NCI-H146 (cell line): ENCODE data around the gene WDR19.

Experiments used
- DNase-seq: peaks from one replicate; lab custom pipeline; 2025; lab: John Stamatoyannopoulos, UW

The WDR19 gene

DNA sequence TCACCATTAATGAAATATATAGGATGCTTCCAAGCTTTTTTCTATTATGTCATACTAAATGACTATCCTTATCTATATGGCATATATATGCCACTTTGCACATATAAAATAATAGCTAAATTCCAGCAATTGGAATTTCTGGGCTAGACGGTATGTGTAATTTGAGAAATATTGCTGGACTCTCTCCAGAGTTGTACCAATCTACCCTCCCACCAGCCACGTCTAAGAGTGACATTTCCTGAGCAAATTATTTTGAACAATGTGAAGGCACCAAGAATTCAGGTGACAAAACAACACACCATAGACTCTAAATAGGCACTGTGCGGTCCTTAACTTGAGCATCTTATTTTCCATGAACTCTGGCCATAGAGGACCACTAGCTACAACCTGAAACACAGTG lies 121.5 kb downstream of the WDR19 start:
- no peak for DNase-seq

DNA sequence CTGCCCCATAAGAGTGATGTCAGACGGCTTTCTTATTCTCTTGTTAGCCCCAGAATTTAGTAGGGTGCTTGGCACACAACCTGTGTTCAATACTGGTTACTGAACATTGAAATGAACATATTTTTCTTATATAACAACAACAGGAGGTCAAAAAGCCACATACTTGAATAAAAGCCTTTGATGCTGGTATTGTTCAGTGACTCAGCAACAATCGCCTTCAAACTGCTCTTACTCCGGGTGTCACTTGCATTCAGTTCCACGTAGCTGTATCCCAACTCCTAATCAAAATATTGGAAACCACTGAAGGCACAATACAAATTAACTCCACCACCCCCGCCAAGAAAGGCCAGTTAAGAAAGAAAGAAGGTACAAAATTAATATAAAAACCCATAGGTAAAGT lies 122.3 kb downstream of the WDR19 start:
- no peak for DNase-seq

DNA sequence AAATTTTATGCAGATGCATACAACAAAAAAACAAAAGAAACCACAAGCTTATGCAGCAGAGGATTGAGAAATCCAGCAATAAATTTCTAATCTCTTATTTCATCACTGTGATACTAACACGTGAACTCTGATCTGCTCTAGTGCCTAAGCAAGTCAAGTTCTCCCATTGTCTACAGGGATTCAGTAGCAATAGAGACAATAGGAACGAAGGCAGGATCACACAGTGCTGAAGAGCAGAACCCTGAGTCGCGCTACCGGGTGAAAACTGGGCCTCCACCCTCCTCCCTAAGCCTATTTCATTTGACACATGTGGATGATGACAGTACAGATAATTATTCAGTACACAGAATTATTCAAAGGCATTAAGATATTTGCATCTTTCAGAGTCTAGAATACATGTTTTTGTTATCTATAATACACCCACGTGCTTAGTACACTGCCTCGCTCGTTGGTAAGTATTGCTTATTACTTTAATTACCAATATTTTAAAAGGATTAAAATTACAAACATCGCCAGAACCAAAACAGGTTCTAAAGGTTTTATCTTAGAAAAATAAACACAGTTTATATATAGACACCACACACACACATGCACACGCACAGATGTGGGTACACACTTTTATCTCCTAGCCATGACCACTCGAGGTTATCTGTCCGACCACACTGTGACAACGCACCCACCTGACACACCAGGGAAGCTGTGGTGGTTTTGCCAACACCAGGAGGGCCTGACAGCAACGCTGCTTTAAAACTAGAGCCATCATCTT lies 123.8 kb downstream of the WDR19 start:
- no peak for DNase-seq

DNA sequence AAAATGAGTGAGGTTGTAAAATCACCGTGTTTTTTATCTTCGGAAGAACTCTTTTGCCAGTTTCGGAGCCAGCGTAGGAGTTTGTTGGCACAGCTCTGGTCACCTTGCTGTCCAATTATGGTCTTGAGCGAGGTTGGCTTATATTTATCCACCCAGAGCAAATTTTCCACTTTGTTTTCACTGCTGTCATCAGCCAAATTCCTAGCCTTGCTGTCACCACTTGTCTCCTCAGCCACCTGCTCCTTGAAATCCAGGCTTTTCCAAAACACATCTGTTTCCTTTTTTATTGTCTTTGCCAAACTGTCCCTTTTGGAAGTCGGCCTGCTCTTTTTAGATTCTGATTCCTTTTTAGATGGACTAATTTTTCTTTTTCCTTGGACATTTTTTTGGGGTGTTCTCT lies 126.3 kb downstream of the WDR19 start:
- DNase-seq, result no peak

DNA sequence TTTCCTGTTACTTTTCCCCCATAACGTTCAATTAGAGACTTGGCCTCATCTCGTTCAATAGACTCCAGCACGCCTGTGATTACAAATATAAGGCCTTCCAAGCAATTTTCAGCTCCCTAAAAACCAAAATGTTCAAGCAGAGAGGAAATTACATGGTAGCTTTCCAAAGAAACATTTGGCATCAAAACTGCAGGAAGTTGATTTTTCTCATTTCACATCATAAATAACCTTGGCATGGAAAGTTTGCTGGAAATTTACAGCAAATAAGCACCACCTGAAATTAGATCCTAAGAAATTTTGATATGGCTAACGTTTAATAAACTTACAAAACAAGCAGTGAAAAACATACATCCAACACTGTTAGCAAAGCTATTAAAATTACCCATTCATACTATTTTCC lies 130.5 kb downstream of the WDR19 start:
- DNase-seq, result no peak

DNA sequence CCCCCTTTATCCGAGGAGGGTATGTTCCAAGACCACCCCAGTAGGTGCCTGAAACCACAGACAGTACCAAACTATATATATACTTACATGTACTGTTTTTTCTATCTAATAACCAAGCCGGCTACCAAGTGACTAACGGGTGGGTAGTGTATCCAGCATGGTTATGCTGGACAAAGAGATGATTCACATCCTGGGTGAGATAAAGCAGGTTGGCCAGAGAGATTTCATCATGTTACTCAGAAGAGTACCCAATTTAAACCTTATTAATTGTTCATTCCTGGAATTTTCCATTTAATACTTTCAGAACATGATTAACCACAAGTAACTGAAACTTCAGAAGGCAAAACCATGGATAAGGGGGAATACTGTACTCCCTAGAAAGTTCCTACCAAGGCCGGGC lies 137.3 kb downstream of the WDR19 start:
- DNase-seq, result no peak

DNA sequence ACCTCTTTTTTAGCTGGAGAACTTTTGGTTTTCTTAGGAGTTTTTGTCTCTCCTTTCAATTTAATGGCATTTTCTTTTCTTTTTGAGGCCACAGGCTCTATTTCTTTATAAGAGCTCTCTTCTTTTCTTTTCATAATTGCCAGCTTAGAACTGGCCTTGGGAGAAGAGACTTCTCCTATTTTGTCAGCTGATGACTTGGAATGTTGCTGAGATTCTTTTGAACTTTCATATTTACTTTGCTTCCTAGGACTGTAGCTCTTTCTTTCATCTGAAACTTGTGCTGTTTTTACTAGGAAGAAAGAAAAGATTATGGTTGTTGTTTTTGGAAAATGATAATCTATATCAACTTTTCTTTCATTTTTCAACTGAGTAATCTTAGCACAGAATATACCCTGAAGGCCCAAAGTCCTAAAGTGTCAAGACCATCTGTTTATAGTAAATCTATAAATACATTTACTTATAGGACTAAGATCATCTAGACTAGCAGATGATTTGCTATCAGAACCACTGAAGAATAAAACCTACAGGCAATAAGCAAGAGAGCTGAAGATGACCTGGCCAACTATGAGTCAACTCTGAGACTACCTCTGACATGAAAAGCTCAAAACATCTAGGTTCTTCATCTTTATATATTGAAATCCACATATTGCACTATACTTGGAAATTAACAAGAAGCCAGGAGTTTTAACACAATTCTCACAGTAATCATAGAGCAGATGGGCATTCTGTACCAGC lies 138.2 kb downstream of the WDR19 start:
- no peak for DNase-seq

DNA sequence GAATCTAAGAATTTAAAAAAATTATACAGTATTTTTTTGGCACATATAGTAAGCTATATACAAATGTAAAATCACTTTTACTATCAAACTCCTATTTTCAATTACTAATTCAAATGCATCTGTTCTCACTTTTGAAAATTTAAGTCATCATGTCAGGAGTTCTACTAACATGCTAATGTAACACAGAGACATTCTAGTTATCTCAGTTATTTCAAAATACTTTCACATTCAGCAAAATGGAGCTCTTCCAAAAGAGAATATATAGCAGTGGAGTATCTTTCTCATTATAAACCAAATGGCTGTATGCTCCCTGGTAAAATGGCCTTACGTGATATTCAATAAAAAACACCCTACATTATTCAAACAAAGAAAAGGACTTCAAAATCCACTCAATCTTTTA lies 141.5 kb downstream of the WDR19 start:
- DNase-seq, result no peak

DNA sequence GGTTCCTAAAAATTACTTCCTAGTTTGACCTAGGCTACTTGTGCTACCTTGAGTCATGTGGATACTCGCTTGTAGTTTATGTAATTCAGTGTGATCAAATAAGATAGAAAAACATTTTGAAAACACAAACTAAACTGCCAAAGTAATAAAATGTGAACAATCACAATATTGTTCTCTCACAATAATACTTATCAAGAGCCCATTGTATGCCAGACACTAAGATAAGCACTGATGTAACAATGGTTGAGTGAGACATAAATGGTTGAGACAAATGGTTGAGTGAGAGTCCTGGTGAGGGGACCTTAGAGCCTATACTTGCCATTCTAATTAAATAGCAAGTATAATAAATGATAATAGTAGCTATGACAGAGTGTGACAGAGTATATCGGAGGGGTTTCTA lies 142.1 kb downstream of the WDR19 start:
- no peak for DNase-seq

DNA sequence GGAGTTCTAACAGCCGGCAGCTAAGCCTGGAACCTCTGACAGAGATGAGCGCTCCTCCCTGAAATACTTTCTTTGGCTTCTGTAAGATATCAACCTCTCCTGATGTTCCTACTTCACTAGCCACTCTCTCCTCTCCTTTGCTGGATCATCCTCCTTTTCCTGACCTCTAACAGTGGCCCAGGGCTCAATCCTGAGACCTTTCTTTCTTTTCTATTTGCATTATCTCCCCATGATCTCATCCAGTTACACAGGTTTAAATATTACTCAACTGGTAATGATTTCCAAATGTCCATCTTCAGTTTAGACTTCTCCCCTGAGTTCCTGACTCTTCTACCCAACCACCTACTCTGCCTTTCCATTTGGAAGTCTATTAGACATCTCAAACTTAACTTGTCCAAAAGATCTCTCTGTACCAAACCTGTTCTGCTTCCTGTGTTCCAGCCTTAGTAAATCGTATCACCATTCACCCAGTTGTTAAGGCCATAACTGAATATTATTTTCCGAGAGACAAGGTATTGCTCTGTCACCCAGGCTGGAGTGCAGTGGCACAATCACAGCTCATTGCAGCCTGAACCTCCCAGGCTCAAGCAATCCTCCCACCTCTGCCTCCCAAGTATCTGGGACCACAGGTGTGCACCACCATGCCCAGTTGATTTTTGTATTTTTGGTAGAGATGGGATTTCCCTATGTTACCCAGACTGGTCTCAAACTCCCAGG lies 142.7 kb downstream of the WDR19 start:
- no peak for DNase-seq

DNA sequence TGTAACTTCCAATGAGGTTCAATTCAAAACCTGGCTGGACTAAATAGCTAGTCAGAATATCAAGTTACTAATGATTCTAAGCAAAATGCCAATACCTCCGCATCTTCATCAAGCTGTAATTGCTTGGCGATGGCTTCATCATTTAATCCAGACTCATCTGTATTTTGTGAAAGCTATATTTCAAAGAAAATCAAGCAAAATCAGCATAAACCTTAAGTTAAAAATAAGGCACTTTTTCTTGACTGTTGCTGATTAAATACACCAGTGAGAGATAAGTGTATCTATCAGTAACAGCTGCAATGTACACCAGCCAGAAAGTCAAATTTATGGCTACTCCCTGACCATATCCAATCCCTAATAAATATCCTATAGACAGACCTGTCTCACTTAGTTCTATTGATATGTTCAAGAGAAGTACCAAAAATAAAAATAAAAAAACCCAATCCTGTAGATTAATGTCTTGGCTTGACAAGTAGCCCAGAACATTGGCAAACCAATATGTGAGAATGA lies 144.2 kb downstream of the WDR19 start:
- DNase-seq, result no peak

DNA sequence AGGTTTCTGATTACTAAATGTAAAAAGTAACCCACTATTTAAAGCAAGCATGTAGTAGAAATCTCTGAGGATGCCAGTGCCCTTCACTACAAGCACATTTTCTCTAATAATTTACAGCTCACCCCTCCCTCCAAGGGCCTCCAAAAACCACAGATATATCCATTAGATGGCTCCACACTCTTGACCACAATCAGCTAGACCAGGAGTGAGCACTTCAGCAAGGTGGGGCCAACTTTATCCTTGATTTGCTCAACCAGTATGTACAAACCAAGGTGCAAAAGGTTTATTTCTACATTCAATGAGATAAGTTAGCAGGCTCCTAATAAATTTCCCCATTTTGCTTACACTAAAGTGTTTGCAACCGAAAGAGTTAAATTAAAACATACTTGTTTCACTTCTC lies 148.0 kb downstream of the WDR19 start:
- no peak for DNase-seq

DNA sequence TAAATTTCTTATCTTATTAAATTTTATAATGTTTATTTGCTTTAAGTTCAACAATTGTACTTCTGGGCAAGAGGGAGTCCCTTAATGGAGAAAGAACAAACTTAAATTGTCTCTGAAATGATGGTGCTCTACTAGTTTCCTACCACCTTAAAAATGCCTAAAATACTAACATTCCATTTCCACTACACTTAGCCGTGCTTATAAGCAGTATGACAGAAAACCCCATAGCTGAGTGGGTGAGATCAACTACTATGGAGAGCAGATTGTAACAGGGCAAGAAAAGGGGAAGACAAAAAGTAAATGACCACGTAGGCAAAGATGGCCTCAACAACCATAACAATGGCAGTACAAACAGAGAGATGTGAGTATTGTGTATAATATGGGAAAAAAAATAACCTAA lies 148.9 kb downstream of the WDR19 start:
- no peak for DNase-seq
